ENCODE measurements around the gene CFAP299. TPM values are rescaled to one million over a fixed set of nuclear protein-coding genes. Genes with fewer than 3 reads are reported as not detected.

CFAP299 gene
- total RNA-seq, 1 donor from 2014 or later = not detected

- DNase-seq (ENCODE audit: low spot score) = no peak
Observed at GRCh38 chr4:81007417-81007816, 671.9 kb downstream of the CFAP299 start.

Other genes with a start within 250 kb of the CFAP299 start
- gene PRDM8, start 138.2 kb upstream of the CFAP299 start, total RNA-seq = 2.6 TPM
- not detected for gene FGF5, start 69.1 kb upstream of the CFAP299 start, total RNA-seq

Data from mesenteric fat pad (tissue), 1 donor.